GM19099 (cell line): ENCODE data around the gene FHAD1.

Experiments
- POLR2A ChIP-seq: IDR thresholded peaks from 3 replicates; pipeline ENCODE4 v1.6.1; 2011; ENCODE audit warnings: low read depth; ENCODE audit not compliant: insufficient read length; ENCODE audit errors: extremely low read depth

FHAD1 gene

GRCh38 chr1:15331180-15331579 is 84.2 kb downstream of the FHAD1 start:
- TF ChIP-seq POLR2A: no peak

- TF ChIP-seq POLR2A: no peak
These were observed 84.7 kb downstream of the FHAD1 start for GRCh38 chr1:15331734-15332133.

GRCh38 chr1:15332525-15332924 is 85.5 kb downstream of the FHAD1 start:
- no peak for TF ChIP-seq POLR2A

DNA sequence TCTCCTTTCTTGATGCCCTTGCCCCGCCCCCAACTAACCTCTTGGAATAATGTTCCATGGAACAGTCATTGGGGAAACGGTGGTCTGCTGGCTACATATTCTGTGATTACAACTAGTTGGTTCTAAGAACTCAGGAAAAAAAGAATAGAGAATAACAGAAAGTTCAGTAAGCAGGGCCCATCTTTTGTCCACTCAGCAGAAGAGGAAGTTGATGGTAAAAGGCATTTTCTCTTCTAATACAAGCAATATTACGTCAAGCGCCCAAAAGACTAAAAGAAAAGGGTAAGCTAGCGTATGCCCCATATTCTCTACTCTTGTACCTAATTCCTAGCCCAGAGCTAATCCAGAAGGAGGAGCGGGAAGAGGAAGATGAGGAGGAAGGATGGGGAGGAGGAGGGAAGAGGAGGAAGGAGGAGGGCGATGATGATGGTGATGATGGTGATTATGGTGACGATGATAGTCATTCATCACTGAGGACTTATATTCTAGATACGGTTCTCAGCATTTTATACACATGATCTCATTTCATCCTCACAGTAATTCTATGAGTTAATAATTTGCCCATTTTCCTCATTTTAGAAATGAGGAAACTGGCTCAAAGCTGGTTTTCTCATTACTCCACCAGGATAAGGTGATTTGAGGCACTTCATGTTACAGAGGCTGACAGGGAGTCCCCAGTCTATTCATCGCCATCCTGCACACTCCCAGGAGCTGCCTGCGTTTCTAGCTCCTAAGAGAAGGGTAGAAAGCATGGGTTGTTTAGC is 86.1 kb downstream of the FHAD1 start:
- TF ChIP-seq POLR2A: no peak

- no peak for TF ChIP-seq POLR2A
These were observed 88.0 kb downstream of the FHAD1 start for GRCh38 chr1:15334995-15335394.

DNA sequence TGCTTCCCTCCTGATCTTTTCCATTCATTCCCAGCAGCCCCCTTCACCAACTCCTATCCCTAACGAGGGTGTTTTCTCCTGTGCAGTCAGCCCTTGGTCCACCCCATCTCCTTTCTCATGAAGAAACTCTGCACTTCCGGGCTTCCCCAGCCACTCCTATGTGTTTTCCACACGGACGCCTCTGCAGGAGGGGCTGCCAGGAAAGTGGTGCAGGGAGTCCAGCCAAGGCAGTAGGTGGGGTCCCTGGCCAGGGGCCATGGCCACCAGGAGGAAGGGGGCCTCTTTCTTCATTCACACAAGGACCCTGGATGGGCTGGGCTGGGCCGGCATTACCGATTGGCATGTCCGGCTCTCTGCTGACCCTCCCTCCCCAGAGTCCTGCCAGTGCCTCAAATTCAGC is 89.8 kb downstream of the FHAD1 start:
- TF ChIP-seq POLR2A: no peak

- TF ChIP-seq POLR2A: no peak
These were observed 90.8 kb downstream of the FHAD1 start for GRCh38 chr1:15337656-15338402.

DNA sequence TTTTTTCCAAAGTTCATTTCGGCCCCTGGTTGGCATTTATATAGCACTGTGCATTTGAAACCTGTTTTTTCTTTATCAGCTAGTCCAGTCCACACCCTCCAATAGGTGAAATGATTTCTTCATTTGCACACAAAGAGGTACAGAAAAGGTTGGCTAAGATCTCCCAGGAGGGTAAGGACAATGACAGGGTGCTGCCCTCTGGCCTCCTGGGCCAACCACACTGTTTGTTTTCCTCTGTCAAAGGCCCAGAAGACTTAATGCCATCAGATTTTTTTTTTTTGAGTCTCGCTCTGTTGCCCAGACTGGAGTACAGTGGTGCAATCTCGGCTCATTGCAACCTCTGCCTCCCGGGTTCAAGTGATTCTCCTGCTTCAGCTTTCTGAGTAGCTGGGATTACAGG is 92.5 kb downstream of the FHAD1 start:
- TF ChIP-seq POLR2A: no peak

DNA sequence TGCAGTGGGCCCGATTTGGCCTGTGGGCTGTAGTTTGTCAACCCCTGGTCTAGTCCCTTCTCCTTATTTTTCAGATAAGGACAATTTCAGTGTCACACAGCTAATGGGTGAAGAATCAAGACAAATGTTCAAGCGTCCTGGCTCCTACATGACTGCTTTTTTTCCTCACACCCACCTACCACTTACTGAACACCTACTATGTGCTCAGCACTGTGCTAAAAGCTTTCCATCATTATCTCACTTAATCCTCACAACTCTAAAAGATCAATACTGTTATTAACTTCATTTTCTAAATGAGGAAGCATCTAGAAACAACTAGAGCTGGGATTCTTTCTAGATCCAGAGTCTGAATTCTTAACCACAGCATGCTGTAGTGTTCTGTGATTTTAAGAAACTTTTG is 94.2 kb downstream of the FHAD1 start:
- TF ChIP-seq POLR2A: no peak

GRCh38 chr1:15341634-15342407 is 94.8 kb downstream of the FHAD1 start:
- no peak for TF ChIP-seq POLR2A

GRCh38 chr1:15342408-15342967 is 95.5 kb downstream of the FHAD1 start:
- no peak for TF ChIP-seq POLR2A

DNA sequence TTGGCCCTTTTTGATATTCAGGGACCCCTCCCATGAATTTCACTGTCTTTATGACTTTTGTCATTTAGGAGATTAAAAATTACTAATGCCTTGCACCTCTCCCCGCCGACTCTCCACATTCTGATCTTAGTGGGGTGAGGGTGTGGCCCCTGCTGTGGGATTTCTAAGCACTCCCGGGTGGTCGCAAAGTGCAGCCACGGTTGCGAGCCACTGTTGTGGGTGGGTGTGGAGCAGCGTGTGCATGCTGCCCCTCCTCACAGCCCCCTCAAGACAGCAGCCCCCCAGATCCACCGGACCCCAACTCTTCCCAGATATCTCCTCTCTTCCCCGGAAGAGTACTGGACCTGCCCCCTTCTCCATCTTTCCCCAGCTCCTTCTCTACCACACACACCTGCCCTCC is 96.1 kb downstream of the FHAD1 start:
- TF ChIP-seq POLR2A: no peak

GRCh38 chr1:15343729-15344128 is 96.7 kb downstream of the FHAD1 start:
- TF ChIP-seq POLR2A: no peak

DNA sequence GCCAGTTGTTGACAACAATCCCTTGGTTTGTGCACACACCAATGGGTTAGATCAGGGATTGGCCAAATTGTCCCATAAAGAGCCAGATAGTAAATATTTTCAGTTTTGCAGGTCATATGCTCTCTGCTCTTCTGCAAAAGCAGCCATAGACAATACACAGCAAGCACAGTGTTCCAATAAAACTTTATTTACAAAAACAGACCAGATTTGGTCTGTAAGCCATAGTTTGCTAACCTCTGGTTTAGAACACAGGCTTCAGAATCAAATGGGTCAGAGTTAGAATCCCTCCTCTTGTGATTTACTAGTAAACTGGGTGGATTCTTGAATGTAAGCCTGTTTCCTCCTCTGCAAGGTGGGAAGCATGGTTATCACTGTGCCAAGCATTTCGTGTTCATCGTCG is 97.4 kb downstream of the FHAD1 start:
- TF ChIP-seq POLR2A: no peak
